ENCODE data around the gene LRRC26. TPM values are rescaled to one million over a fixed set of nuclear protein-coding genes. Genes with fewer than 3 reads are reported as not detected.

The LRRC26 gene
- polyA plus RNA-seq, 2 donors: 0.24 to 0.81 TPM

GRCh38 chr9:137158625-137159024, 11.2 kb downstream of the LRRC26 start:
- Histone ChIP-seq H3K36me3 (ENCODE audit: control insufficient read depth in 2 of 2, insufficient read depth in 2 of 2, low read length in 1 of 2) (no peaks in the 10 kb centered on the region), H3K27ac (ENCODE audit: low read depth in 2 of 2, low read length in 1 of 2) (no peak overlapping the region), H3K4me3 (ENCODE audit: low read depth in 1 of 2, low read length in 2 of 2) (no peak overlapping the region), H3K9me3 (ENCODE audit: control insufficient read depth in 2 of 2, insufficient read depth in 1 of 2, low read depth in 1 of 2, low read length in 1 of 2) (peaks cover 0 to 3% of the 10 kb centered on the region in 2 donors), H3K27me3 (ENCODE audit: control insufficient read depth in 1 of 2, insufficient read depth in 2 of 2, low read length in 2 of 2) (peaks cover 0 to 29% of the 10 kb centered on the region in 2 donors), H3K4me1 (ENCODE audit: control insufficient read depth in 2 of 2, insufficient read depth in 2 of 2, low read length in 1 of 2) (peaks cover 2 to 11% of the 10 kb centered on the region in 2 donors)
- 30 to 32% methylated on average over 4 of the region's 4 CpGs for WGBS, 2 donors

DNA sequence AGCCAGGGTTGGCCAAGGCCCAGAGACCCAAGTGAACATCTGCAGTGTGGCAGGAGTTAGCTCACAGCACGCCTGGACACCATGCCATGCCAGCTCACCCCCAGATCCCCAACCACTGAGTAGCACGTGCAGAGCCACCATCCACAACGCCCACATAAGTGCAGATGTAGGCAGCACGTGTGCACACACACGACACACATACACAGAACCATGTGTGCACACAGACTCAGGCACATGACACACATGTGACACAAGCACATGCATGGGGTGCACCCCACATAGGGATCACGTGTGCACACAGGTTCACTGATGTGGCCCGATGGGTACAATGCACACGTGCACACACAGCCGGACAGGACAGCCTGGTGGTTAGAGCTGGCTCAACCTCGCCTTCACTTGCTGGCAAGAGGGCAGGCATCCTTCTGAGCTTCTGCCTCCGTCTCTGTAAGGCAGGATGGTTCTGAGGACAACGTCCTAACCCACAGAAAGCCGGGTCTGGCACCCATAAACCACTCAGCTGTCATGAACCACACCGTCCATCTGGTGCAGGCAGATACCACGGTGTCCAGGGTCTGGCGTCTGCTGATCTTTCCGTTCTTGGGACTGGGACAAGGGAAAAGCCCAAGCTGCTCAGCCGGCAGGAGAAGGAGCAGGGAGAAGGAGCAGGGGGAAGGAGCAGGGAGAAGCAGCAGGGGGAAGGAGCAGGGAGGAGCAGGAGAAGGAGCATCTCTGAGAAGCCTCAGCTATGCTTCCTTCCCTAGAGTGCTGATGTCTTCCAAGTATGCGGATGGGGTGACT, 12.0 kb downstream of the LRRC26 start:
- H3K27me3 ChIP-seq (ENCODE audit: control insufficient read depth in 1 of 2, insufficient read depth in 2 of 2, low read length in 2 of 2): peaks cover 0 to 26% of the 10 kb centered on the region in 2 donors
- no peak overlapping the region for H3K4me3 ChIP-seq (ENCODE audit: low read depth in 1 of 2, low read length in 2 of 2)
- H3K27ac ChIP-seq (ENCODE audit: low read depth in 2 of 2, low read length in 1 of 2): no peak overlapping the region
- peaks cover 2 to 7% of the 10 kb centered on the region in 2 donors for H3K4me1 ChIP-seq (ENCODE audit: control insufficient read depth in 2 of 2, insufficient read depth in 2 of 2, low read length in 1 of 2)
- peaks cover 0 to 7% of the 10 kb centered on the region in 2 donors for H3K9me3 ChIP-seq (ENCODE audit: control insufficient read depth in 2 of 2, insufficient read depth in 1 of 2, low read depth in 1 of 2, low read length in 1 of 2)
- 58 to 64% methylated on average over 19 of the region's 19 CpGs for WGBS, 2 donors
- H3K36me3 ChIP-seq (ENCODE audit: control insufficient read depth in 2 of 2, insufficient read depth in 2 of 2, low read length in 1 of 2): no peaks in the 10 kb centered on the region

GRCh38 chr9:137156567-137157375, 13.1 kb downstream of the LRRC26 start:
- Histone ChIP-seq H3K4me1 (ENCODE audit: control insufficient read depth in 2 of 2, insufficient read depth in 2 of 2, low read length in 1 of 2) (peaks cover 0 to 7% of the 10 kb centered on the region in 2 donors), H3K27ac (ENCODE audit: low read depth in 2 of 2, low read length in 1 of 2) (no peak overlapping the region), H3K4me3 (ENCODE audit: low read depth in 1 of 2, low read length in 2 of 2) (no peak overlapping the region), H3K27me3 (ENCODE audit: control insufficient read depth in 1 of 2, insufficient read depth in 2 of 2, low read length in 2 of 2) (peaks cover 0 to 22% of the 10 kb centered on the region in 2 donors), H3K36me3 (ENCODE audit: control insufficient read depth in 2 of 2, insufficient read depth in 2 of 2, low read length in 1 of 2) (no peaks in the 10 kb centered on the region), H3K9me3 (ENCODE audit: control insufficient read depth in 2 of 2, insufficient read depth in 1 of 2, low read depth in 1 of 2, low read length in 1 of 2) (peaks cover 0 to 7% of the 10 kb centered on the region in 2 donors)
- WGBS, 2 donors: 3 to 5% methylated on average over 64 to 65 of the region's 65 CpGs

DNA sequence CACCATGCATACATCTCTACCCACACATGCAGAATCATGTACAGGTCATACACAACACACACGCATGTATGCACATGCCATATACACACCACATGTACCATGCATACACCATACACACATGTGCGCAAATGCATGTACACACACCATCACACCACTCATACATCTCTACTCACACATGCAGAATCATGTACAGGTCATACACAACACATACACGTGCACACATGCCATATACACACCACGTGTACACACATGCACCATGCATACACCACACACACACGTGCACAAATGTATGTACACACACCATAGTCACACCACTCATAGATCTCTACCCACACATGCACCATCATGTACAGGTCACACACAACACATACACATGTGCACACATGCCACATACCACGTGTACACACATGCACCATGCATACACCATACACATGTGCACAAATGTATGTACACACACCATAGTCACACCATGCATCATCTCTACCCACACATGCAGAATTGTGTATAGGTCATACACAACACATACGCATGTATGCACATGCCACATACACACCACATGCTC, 16.9 kb downstream of the LRRC26 start:
- Histone ChIP-seq H3K9me3 (ENCODE audit: control insufficient read depth in 2 of 2, insufficient read depth in 1 of 2, low read depth in 1 of 2, low read length in 1 of 2) (peaks cover 0 to 7% of the 10 kb centered on the region in 2 donors), H3K27ac (ENCODE audit: low read depth in 2 of 2, low read length in 1 of 2) (no peak overlapping the region), H3K4me3 (ENCODE audit: low read depth in 1 of 2, low read length in 2 of 2) (no peak overlapping the region), H3K4me1 (ENCODE audit: control insufficient read depth in 2 of 2, insufficient read depth in 2 of 2, low read length in 1 of 2) (peaks cover 0 to 7% of the 10 kb centered on the region in 2 donors), H3K27me3 (ENCODE audit: control insufficient read depth in 1 of 2, insufficient read depth in 2 of 2, low read length in 2 of 2) (peaks cover 0 to 11% of the 10 kb centered on the region in 2 donors), H3K36me3 (ENCODE audit: control insufficient read depth in 2 of 2, insufficient read depth in 2 of 2, low read length in 1 of 2) (no peaks in the 10 kb centered on the region)
- 91% methylated on average over 7 of the region's 7 CpGs for WGBS, 2 donors

DNA sequence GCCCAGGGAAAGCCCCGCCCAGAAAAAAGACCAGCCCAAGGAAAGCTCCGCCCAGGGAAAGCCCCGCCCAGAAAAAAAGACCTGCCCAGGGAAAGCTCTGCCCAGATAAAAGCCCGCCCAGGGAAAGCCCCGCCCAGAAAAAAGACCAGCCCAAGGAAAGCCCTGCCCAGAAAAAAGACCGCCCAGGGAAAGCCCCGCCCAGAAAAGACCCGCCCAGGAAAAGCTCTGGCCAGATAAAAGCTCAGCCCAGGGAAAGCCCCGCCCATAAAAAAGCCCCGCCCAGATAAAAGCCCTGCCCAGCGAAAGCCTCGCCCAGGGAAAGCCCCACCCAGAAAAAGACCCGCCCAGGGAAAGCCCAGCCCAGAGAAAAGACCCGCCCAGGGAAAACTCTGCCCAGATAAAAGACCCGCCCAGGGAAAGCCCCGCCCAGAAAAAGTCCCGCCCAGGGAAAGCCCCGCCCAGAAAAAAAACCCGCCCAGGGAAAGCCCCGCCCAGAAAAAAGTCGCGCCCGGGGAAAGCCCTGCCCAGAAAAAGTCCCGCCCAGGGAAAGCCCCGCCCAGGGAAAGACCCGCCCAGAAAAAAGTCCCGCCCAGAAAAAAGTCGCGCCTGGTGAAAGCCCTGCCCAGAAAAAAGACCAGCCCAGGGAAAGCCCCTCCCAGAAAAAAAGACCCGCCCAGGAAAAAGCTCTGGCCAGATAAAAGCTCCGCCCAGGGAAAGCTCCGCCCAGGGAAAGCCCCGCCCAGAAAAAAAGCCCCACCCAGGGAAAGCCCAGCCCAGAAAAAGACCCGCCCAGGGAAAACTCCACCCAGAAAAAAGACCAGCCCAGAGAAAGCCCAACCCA, 19.0 kb downstream of the LRRC26 start:
- H3K27ac ChIP-seq (ENCODE audit: low read depth in 2 of 2, low read length in 1 of 2): no peak overlapping the region
- peaks cover 0 to 5% of the 10 kb centered on the region in 2 donors for H3K4me1 ChIP-seq (ENCODE audit: control insufficient read depth in 2 of 2, insufficient read depth in 2 of 2, low read length in 1 of 2)
- peaks cover 0 to 4% of the 10 kb centered on the region in 2 donors for H3K27me3 ChIP-seq (ENCODE audit: control insufficient read depth in 1 of 2, insufficient read depth in 2 of 2, low read length in 2 of 2)
- H3K4me3 ChIP-seq (ENCODE audit: low read depth in 1 of 2, low read length in 2 of 2): no peak overlapping the region
- H3K36me3 ChIP-seq (ENCODE audit: control insufficient read depth in 2 of 2, insufficient read depth in 2 of 2, low read length in 1 of 2): no peaks in the 10 kb centered on the region
- 23 to 36% methylated on average over 34 of the region's 34 CpGs for WGBS, 2 donors
- peaks cover 0 to 6% of the 10 kb centered on the region in 2 donors for H3K9me3 ChIP-seq (ENCODE audit: control insufficient read depth in 2 of 2, insufficient read depth in 1 of 2, low read depth in 1 of 2, low read length in 1 of 2)

DNA sequence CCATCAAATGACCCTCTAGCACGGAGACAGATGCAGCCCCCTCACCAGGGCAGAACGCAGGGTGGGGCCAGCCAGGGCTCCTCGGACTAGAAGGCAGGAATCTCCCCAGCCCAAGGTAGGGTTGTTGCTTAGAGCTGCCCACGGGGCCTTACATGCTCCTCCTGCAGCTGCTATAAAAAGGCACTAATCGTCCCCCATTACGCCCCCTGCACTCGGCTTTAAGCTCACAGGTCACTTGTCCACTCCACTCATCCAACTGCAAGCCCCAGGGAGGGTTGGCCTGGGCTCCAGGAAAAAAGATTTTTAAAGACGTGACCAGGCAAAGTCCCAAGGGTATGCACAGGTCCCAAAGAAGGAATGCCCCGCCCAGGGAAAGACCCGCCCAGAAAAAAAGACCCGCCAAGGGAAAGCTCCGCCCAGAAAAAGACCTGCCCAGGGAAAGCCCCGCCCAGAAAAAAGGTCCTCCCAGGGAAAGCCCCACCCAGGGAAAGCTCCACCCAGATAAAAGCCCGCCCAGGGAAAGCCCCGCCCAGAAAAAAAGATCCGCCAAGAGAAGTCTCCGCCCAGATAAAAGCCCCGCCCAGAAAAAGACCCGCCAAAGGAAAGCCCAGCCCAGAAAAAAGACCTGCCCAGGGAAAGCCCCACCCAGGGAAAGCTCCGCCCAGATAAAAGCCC, 19.8 kb downstream of the LRRC26 start:
- Histone ChIP-seq H3K27ac (ENCODE audit: low read depth in 2 of 2, low read length in 1 of 2) (no peak overlapping the region), H3K27me3 (ENCODE audit: control insufficient read depth in 1 of 2, insufficient read depth in 2 of 2, low read length in 2 of 2) (peaks cover 0 to 2% of the 10 kb centered on the region in 2 donors), H3K9me3 (ENCODE audit: control insufficient read depth in 2 of 2, insufficient read depth in 1 of 2, low read depth in 1 of 2, low read length in 1 of 2) (peaks cover 0 to 6% of the 10 kb centered on the region in 2 donors), H3K36me3 (ENCODE audit: control insufficient read depth in 2 of 2, insufficient read depth in 2 of 2, low read length in 1 of 2) (no peaks in the 10 kb centered on the region), H3K4me1 (ENCODE audit: control insufficient read depth in 2 of 2, insufficient read depth in 2 of 2, low read length in 1 of 2) (peaks cover 0 to 5% of the 10 kb centered on the region in 2 donors), H3K4me3 (ENCODE audit: low read depth in 1 of 2, low read length in 2 of 2) (no peak overlapping the region)
- 51 to 57% methylated on average over 20 of the region's 20 CpGs for WGBS, 2 donors

DNA sequence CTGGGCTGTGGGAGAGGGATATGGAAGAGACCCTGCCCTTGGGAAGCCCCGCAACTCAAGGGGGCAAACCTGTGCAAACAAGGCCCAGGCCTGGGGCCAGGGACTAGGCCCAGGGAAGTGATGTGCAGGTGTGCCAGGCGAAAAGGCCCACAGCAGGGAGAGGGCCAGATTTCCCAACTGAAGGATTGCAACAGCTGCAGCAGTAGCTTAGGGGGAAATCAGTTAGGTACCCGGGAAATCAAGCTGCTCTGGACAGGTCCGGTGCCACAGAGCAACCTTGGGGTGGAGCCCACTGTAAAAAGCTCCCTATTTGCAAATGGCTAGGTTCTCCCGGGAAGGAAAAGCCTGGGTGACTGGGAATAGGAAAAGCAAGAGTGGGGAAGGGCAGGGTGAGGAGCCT, 20.5 kb downstream of the LRRC26 start:
- peaks cover 0 to 6% of the 10 kb centered on the region in 2 donors for H3K9me3 ChIP-seq (ENCODE audit: control insufficient read depth in 2 of 2, insufficient read depth in 1 of 2, low read depth in 1 of 2, low read length in 1 of 2)
- H3K4me1 ChIP-seq (ENCODE audit: control insufficient read depth in 2 of 2, insufficient read depth in 2 of 2, low read length in 1 of 2): peaks cover 0 to 5% of the 10 kb centered on the region in 2 donors
- H3K27ac ChIP-seq (ENCODE audit: low read depth in 2 of 2, low read length in 1 of 2): no peak overlapping the region
- no peaks in the 10 kb centered on the region for H3K36me3 ChIP-seq (ENCODE audit: control insufficient read depth in 2 of 2, insufficient read depth in 2 of 2, low read length in 1 of 2)
- no peak overlapping the region for H3K4me3 ChIP-seq (ENCODE audit: low read depth in 1 of 2, low read length in 2 of 2)
- H3K27me3 ChIP-seq (ENCODE audit: control insufficient read depth in 1 of 2, insufficient read depth in 2 of 2, low read length in 2 of 2): peaks cover 0 to 2% of the 10 kb centered on the region in 2 donors
- WGBS, 2 donors: 73 to 80% methylated on average over 5 of the region's 5 CpGs

GRCh38 chr9:137148661-137149060, 21.2 kb downstream of the LRRC26 start:
- Histone ChIP-seq H3K4me3 (ENCODE audit: low read depth in 1 of 2, low read length in 2 of 2) (no peak overlapping the region), H3K27ac (ENCODE audit: low read depth in 2 of 2, low read length in 1 of 2) (no peak overlapping the region), H3K9me3 (ENCODE audit: control insufficient read depth in 2 of 2, insufficient read depth in 1 of 2, low read depth in 1 of 2, low read length in 1 of 2) (peaks cover 0 to 6% of the 10 kb centered on the region in 2 donors), H3K36me3 (ENCODE audit: control insufficient read depth in 2 of 2, insufficient read depth in 2 of 2, low read length in 1 of 2) (no peaks in the 10 kb centered on the region), H3K27me3 (ENCODE audit: control insufficient read depth in 1 of 2, insufficient read depth in 2 of 2, low read length in 2 of 2) (peaks cover 0 to 2% of the 10 kb centered on the region in 2 donors), H3K4me1 (ENCODE audit: control insufficient read depth in 2 of 2, insufficient read depth in 2 of 2, low read length in 1 of 2) (peaks cover 0 to 5% of the 10 kb centered on the region in 2 donors)
- WGBS, 2 donors: 83 to 89% methylated on average over 15 to 19 of the region's 19 CpGs
